ENCODE data around the gene MPV17. TPM values are rescaled to one million over a fixed set of nuclear protein-coding genes. Genes with fewer than 3 reads are reported as not detected.
A peak's percentile ranks its signal among the peaks of the same experiment; 100 is the strongest.

MPV17 gene
- total and polyA plus RNA-seq, 9 of the 15 experiments (the other 6 are each of a cell fraction or from before 2014, with no cell fraction given): 54.7 to 140 (median 70.2) TPM

DNA sequence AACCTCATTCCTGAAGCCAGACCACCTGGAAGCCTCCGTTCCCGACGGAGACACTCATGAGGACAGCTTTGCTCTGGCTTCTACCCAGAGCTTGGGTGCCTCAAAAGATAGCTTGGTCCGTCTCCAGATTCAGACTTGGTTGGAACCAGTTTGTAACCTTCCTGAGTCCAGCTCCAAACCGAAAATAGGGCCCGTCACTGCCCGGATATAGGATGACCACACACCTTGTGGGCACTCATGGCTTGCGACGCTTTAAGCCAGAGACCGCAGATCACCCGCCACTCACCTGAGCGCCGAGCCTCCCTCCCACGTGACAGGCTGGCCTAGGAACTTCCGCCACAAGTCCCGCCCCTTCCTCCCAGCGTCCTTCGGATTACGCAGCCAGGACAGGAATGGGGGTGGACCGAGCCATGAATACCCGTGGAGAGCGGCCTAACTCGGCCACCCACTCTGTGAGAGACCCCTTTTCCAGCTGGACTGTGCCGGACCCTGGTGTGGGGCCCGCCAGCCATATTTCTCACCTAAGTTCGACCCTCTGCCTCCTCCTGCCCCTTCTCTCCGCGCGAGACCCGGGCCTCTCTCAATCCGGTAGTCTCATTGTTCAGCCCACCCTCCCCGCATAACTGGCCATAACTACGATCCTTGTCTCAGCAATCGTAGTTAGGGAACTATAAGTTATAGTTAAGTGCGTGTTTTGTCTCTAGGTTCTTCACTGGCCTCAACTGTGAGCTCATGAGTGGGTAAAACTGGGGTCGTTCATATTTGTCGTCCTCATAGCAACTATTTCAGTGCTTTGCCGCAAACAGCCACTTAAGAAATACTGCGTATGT is at the start of gene MPV17 (continued):
- TF ChIP-seq ZNF197 (CRISPR knock-in tag; IDR thresholded peaks at IDR 0.05; ENCODE audit: low read depth): no peak
- TF ChIP-seq HIVEP1 (CRISPR knock-in tag; IDR thresholded peaks at IDR 0.05): no peak
- peak; percentile 47; the same call in 1 of the 2 replicates for TF ChIP-seq TAF7 (tag; IDR thresholded peaks at IDR 0.05)
- peak; percentile 91 for TF ChIP-seq EP400 (IDR thresholded peaks at IDR 0.05)
- no peak for TF ChIP-seq ZNF143 (CRISPR knock-in tag; IDR thresholded peaks at IDR 0.05)
- TF ChIP-seq SP1 (CRISPR knock-in tag; IDR thresholded peaks at IDR 0.05): peak; percentile 84
- TF ChIP-seq, protein P1, sequence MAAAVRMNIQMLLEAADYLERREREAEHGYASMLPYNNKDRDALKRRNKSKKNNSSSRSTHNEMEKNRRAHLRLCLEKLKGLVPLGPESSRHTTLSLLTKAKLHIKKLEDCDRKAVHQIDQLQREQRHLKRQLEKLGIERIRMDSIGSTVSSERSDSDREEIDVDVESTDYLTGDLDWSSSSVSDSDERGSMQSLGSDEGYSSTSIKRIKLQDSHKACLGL (CRISPR knock-in tag; IDR thresholded peaks at IDR 0.05; ENCODE audit: borderline replicate concordance, poor library complexity, severe bottlenecking): no peak
- TF ChIP-seq, protein P2, sequence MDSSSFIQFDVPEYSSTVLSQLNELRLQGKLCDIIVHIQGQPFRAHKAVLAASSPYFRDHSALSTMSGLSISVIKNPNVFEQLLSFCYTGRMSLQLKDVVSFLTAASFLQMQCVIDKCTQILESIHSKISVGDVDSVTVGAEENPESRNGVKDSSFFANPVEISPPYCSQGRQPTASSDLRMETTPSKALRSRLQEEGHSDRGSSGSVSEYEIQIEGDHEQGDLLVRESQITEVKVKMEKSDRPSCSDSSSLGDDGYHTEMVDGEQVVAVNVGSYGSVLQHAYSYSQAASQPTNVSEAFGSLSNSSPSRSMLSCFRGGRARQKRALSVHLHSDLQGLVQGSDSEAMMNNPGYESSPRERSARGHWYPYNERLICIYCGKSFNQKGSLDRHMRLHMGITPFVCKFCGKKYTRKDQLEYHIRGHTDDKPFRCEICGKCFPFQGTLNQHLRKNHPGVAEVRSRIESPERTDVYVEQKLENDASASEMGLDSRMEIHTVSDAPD (CRISPR knock-in tag; IDR thresholded peaks at IDR 0.05): no peak
- TF ChIP-seq, protein P3, sequence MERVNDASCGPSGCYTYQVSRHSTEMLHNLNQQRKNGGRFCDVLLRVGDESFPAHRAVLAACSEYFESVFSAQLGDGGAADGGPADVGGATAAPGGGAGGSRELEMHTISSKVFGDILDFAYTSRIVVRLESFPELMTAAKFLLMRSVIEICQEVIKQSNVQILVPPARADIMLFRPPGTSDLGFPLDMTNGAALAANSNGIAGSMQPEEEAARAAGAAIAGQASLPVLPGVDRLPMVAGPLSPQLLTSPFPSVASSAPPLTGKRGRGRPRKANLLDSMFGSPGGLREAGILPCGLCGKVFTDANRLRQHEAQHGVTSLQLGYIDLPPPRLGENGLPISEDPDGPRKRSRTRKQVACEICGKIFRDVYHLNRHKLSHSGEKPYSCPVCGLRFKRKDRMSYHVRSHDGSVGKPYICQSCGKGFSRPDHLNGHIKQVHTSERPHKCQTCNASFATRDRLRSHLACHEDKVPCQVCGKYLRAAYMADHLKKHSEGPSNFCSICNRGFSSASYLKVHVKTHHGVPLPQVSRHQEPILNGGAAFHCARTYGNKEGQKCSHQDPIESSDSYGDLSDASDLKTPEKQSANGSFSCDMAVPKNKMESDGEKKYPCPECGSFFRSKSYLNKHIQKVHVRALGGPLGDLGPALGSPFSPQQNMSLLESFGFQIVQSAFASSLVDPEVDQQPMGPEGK (CRISPR knock-in tag; IDR thresholded peaks at IDR 0.05; ENCODE audit: borderline replicate concordance): 0 out of 2 replicates have a peak, but pooled peaks have one; percentile 58
- TF ChIP-seq MTF1 (CRISPR knock-in tag; IDR thresholded peaks at IDR 0.05; ENCODE audit: borderline replicate concordance): no peak
- TF ChIP-seq ILK (tag; IDR thresholded peaks at IDR 0.05; ENCODE audit: borderline replicate concordance, low read depth): no peak
- TF ChIP-seq, protein P4, sequence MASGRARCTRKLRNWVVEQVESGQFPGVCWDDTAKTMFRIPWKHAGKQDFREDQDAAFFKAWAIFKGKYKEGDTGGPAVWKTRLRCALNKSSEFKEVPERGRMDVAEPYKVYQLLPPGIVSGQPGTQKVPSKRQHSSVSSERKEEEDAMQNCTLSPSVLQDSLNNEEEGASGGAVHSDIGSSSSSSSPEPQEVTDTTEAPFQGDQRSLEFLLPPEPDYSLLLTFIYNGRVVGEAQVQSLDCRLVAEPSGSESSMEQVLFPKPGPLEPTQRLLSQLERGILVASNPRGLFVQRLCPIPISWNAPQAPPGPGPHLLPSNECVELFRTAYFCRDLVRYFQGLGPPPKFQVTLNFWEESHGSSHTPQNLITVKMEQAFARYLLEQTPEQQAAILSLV (tag; IDR thresholded peaks at IDR 0.05): no peak
- TF ChIP-seq MYNN (IDR thresholded peaks at IDR 0.05): no peak
- TF ChIP-seq MYNN (CRISPR knock-in tag; IDR thresholded peaks at IDR 0.05): no peak

Data from K562 (cell line).